Hematopoietic multipotent progenitor cell treated with erythropoietin and hydrocortisone succinate and interleukin-3 and kit ligand, for 8 days (in vitro differentiated cells): ENCODE measurements around the gene FBN3.

ENCODE experiments used
- DNase-seq: peaks from one replicate; pipeline ENCODE4 v3.0.0-alpha.2; 2015

Gene FBN3

GRCh38 chr19:8148088-8148409 is 1.3 kb downstream of the FBN3 start:
- DNase-seq, result no peak

DNA sequence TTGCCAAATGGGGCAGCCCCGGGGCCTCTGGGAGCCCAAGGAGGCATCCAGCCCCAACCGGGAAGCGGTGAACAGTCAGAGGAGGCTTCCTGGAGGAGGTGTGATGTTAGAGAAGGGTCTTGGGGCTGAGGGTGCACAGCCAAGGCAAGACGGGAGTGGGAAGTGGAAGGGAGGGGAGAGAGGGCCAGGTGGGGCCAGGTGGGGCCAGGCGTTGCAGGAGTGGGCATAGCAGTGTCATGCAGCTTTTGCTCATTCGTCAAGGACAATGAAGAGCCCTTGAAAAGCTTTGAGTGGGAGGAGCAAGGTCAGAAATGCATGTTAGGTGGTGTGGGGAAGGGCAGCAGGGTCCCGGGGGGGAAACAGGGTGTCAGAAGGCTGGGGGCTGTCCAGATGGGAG is 1.8 kb downstream of the FBN3 start:
- no peak for DNase-seq

DNA sequence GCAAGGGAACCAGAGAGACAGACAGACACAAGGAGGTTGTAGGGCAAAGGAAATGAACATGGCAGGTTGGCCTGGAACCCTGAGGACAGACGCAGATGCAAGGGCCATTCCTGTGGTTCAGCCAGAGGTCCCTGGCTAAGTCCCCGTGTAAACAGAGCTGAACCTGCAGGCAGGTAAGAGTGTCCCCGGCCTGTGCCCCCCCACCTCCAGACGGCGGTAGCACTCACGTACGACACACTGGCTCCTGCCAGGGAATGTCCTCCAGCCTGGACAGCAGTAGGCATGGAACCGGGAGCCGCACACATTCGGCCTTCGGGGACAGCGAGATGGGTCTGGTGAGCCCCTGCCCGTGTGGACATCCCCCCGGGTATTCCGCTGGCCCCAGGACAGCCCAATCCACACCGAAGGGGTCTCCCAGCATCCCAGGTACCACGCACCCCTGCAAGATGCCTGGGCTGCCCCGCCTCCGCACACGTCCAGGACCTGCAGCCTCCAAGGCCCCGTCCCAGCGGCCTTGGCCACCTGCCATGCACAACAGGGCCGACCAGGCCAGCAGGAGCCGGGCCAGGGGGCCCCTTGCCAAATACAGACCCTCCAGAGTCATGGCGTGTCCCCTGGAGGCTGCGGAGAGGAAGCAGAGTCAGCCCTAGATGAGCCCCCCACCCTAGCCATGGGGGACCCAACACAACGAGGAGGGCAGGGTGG is 2.4 kb downstream of the FBN3 start:
- no peak for DNase-seq

DNA sequence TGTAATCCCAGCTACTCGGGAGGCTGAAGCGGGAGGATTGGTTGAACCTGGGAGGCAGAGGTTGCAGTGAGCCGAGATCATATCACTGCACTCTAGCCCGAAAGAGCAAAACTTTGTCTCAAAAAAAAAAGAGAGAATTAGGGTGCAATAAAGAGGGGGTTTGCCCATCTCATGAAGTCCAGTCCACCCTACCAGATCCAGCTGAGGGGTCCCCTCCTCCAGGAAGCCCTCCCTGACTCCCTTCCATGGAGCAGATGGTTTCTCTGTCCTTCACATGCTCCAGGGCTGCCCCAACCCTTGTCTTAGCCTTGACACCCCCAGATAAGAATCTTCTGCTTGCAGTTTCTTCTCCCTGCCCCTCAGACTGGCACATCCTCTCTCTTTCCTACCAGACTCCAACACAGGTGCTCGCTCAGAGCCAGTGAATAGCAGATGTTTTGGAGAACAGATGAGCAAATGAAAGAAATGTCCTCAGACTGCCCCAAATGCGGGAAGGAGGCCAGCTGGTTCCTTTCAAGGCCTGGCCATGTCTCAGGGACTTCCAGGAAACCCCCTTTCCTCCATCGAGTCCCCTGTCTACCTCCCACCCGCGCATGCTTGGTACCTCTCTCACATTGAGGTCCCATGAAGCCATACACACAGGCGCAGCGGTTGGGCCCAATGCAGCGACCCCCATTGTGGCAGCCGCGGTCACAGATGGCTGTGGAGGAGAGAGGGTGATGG is 5.0 kb downstream of the FBN3 start:
- DNase-seq, result no peak

GRCh38 chr19:8143041-8143440 is 6.4 kb downstream of the FBN3 start:
- no peak for DNase-seq

DNA sequence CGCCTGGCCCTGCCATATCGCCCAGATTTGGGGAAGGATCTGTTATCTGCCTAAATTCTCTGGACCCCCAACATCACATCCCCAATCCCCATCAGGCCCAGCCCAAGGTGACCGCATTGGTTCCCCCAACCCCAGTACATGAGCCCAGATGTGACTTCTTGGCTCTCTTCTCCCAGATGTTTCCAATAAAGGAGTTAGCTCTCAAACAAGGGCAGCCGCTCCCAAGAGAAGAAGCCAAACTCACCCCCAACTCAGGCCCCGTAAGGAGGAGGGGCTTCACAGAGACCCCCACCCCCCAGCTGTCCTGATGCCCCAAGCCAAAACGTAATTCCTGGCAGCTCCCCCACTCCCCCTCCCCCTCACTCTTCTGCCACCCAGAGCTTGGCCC is 6.9 kb downstream of the FBN3 start:
- DNase-seq, result no peak

- DNase-seq, result no peak
Measured at GRCh38 chr19:8141726-8142512, 7.5 kb downstream of the FBN3 start.

- no peak for DNase-seq
Measured at GRCh38 chr19:8138201-8138600, 11.2 kb downstream of the FBN3 start.

- no peak for DNase-seq
Measured at GRCh38 chr19:8137425-8137824, 12.0 kb downstream of the FBN3 start.

GRCh38 chr19:8135946-8136618 is 13.3 kb downstream of the FBN3 start:
- no peak for DNase-seq

- DNase-seq, result no peak
Measured at GRCh38 chr19:8132858-8133458, 16.4 kb downstream of the FBN3 start.

DNA sequence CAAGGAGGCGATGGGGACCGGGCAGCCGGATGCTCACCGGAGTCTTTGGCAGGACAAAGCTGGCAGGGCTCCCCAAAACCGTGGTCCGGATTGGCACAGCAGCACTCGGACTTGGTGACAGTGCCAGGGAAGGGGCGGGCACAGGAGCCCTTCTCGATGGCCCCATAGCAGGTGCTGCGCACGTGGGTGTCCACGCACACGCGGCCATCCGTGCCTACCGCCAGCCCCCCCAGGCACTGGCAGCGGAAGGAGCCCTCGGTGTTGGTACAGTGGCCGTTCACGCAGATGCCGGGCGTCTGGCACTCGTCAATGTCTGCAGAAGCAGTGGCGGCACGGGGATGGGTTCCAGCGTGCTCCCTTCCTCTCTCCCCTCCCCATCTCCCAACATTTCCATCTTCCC is 17.9 kb downstream of the FBN3 start:
- no peak for DNase-seq

- DNase-seq, result no peak
Measured at GRCh38 chr19:8129061-8129618, 20.3 kb downstream of the FBN3 start.

- DNase-seq, result no peak
Measured at GRCh38 chr19:8128551-8128950, 20.8 kb downstream of the FBN3 start.

- no peak for DNase-seq
Measured at GRCh38 chr19:8127311-8127710, 22.1 kb downstream of the FBN3 start.

DNA sequence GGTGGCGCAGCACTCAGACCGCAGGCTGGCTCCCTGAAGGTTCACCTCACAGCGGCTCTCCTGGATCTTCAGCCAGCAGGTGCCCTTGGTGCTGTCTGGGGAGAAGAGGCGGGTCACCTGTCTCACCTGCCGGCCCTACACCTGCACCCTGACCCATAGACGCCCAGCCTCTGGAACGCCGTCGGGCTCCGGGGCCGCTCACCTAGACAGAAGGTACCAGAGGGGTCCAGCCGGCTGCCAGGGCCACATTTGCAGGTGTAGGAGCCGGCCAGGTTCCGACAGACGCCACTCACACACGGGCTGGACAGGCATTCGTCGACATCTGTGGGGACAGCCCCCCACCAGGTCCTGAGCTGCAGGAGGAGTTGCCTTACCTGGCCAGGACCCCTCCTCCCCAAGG is 22.9 kb downstream of the FBN3 start:
- DNase-seq, result no peak

DNA sequence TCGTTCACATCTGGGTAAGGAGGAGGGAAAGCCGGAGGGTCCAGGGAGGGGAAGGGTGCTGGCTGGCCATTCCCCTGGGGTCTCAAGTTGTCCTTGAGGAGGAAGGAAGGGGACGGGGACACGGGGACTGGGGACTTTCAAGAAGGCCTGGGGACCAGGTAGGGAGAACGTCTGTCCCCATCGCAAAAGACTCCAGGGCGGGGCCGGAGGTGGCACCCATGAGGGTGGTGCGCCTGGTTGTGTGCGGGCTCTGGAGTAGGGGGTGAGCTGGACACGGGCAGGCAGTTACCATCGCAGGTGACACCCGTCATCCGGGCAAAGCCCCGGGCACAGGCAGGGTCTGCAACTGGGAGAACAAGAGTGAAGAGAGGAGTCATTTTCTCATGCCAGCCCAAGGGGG is 23.4 kb downstream of the FBN3 start:
- DNase-seq, result no peak

GRCh38 chr19:8123683-8124082 is 25.7 kb downstream of the FBN3 start:
- no peak for DNase-seq

GRCh38 chr19:8120636-8121480 is 28.5 kb downstream of the FBN3 start:
- no peak for DNase-seq

GRCh38 chr19:8117991-8118390 is 31.4 kb downstream of the FBN3 start:
- DNase-seq, result no peak

DNA sequence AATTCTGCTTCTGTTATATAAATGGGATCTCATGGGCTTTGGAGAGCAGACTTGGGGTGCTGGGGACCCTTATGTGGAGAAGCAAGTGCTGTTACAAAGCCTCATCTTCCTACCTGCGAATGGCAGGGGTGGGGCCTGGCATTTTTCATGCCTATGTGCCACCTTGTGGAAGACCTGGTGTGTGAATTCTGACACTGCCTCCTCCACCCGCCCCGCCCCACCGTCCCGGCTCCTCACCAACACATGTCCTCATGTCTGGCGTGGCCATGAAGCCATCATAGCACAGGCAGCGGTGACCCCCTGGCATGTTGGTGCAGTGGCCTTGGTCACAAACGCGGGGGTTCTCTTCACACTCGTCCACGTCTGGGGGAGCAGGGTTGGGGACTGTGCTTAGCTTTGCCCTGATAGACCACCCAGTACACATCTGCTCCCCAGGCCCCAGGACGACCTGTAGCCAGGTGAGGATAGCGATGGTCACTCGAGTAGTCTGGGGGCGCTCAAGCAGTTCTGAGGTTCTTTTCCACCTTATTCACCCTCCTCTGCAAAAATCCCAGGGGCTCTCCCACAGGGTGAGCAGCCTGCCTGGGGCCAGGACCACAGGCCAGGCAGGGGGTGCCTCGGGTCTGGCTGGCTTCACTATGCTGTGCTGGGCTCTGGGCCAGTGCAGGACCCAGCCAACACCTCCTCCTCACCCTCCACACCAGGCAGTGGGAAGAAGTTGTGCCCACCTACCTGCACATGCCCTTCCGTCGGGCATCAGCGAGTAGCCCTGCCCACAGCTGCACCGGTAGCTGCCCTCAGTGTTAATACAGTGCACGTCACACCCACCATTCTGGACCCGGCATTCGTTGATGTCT is 32.7 kb downstream of the FBN3 start:
- no peak for DNase-seq
